Measurements from ENCODE around the gene ARID5B.

Gene ARID5B

DNA sequence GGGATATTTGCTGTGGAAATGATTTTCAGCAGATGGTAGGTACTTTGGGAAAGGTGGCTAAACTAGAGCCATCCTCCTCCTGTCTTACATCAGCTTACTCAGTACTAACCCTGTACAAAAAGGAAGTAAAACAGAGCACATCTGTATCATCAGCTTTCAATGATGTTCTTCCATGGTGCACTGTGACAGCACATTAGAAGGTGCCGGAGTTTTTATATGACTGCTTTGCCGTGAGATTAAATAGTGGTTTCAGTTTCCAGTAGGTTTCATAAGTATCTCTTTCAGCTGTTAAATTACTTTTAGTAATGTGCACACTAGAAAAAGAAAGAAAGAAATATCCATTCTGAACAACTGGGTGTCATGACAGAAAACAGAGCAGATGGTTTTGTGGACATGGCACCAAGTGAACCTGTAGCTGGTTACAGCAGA, 86.5 kb downstream of the ARID5B start:
- no peak for DNase-seq (ENCODE audit: low spot score)
- FAIRE-seq: no peak

DNA sequence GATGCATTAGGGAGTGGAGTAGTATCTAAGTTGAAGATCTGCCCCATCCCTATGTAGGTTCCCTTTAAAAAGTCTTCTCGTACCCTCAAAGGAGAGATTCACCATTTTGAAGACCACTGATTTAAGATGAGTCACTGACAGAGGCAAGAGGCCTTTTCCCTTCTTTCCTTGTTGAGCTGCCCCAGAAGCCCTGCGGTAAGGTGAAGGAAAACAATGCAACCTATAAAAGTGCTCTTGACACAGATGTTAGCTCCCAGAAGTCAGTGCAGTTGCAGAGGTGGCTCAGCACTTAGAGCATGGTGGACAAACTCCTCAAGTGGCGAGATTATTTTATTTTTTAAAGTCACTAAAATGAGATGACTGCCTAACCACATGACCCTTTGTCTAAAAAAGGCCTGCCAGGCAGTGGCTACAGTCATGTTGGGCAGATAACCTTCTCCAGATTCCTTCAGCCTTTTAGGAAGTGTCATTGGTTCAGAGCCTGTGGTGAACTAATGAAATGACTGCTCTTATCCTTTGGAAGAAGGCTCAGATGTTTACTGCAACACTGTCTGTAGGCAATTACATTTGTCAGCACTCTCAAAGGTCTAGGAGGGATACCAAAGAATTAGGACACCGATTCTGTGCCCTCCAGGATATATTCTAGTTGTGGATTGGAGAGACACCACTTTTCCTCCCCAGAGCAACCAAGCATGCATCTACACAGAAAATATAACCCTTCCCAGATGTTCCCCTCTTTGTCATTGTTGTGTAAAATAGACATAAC, 88.7 kb downstream of the ARID5B start:
- no peak for DNase-seq (ENCODE audit: low spot score)
- no peak for FAIRE-seq

GRCh38 chr10:61990761-61991135, 89.2 kb downstream of the ARID5B start:
- DNase-seq (ENCODE audit: low spot score): no peak
- FAIRE-seq: no peak

DNA sequence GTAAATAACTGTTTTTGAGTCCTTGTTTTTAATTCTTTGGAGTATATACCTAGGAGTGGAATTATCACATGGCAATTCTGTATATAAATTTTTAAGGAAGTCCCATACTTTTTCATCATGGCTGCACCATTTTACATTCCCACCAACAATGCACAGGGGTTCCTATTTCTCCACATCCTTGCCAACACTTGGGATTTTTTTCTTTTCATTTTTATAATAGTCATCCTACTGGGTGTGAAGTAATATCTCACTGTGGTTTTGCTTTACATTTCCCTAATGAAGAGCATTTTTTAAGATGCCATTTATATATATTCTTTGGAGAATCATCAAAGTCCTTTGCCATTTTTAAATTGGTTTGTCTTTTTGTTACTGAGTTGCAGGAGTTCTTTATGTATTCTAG, 89.7 kb downstream of the ARID5B start:
- FAIRE-seq (no peak), DNase-seq (ENCODE audit: low spot score) (no peak)

- FAIRE-seq: no peak
- no peak for DNase-seq (ENCODE audit: low spot score)
Measured at GRCh38 chr10:61992059-61992460, 90.6 kb downstream of the ARID5B start.

DNA sequence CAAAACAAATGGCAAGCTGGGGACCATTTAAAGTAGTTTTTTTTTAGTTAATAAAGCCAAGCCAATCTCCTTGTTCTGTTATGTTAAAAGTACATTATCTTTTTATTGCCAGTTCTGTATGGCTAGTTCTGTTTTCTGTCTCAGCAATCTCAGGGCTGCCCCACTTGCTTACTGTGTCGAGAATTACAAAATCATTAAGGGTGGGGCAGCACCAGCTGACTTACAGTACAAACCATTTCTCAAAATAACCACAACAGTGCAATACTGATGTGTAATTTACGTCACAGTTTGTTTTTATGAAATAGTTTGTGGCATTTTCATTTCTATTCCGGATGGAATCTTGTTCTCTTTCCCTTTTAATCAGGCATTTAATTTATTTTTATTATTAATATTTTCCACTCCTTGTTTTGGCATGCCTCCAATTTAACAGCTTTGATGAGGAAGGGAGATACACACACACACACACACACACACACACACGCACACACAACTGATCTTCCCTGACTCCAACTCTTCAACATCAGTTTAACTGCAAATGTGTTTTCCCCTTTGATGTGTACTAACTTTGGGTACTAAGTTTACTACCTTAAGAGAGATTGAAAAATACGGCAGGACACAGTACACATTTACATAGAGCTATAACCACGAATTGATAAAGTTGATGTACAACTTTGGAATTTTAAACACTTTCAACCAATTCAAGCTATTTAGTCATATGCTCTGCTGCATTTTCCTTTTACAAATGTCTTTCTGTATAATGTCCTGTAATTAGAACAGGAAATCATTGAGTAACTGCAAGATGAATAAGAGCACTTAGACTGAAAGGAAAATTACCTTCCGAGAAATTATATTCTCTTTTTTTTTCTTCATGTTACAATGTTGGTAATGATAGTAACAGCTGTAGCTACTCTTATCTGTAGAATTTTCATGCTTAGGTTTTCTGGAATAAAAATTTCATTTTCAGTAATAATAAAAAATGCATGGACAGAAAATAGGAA, 91.5 kb downstream of the ARID5B start:
- FAIRE-seq: peak; percentile 40
- DNase-seq (ENCODE audit: low spot score): no peak

DNA sequence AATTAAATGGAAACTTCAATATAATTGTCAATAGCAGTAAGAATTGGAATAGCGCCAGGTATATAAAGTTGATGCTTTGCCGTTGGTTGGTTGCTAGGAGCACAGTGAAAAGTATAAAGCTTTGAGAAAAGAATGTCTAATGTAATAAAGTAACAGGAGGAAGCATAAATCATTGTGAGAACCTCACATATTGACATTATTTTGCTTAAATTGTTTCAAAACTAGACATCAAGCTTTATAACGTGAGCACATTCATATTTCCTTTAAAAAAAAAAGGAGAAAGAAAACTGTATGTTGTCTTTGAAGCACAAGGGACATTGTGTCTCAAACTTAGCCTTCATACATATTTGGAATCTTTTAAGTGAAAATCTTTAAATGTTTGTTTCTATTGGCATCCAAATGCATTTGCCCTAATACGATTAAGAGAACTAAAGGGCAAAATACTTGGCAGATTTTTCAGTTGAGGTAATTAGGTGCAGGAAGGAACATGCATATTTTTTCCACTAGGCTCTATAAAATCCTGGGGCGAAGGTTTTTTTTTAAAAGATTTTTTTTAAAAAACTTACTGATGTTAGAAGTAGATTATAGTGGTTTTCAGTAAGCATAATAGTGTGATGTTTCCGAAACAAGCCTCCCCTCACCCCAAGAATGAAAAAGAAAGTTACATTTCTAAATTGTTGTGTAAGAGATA, 92.4 kb downstream of the ARID5B start:
- no peak for DNase-seq (ENCODE audit: low spot score)

GRCh38 chr10:61994405-61995219, 93.1 kb downstream of the ARID5B start:
- DNase-seq (ENCODE audit: low spot score) (no peak), FAIRE-seq (no peak)

More for the DNA sequence above, 92.4 kb downstream of the ARID5B start:
- no peak for FAIRE-seq

DNA sequence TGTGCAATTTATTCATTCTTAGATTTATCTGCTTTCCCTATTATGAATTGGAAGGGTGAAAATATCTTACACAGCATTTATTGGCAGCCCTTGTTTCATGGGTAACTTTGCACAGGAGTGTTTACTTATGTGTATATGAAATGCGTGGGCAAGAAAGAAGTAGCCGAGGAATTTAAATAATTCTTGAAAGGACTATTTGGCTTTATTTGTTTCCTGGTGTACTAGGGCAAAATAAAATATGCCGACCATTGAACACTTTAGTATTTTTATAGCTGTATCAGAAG, 93.7 kb downstream of the ARID5B start:
- FAIRE-seq (no peak), DNase-seq (ENCODE audit: low spot score) (no peak)

GRCh38 chr10:61998937-61999336, 97.4 kb downstream of the ARID5B start:
- FAIRE-seq: no peak
- no peak for DNase-seq (ENCODE audit: low spot score)

- FAIRE-seq (no peak), DNase-seq (ENCODE audit: low spot score) (no peak)
Measured at GRCh38 chr10:62000037-62000603, 98.6 kb downstream of the ARID5B start.

DNA sequence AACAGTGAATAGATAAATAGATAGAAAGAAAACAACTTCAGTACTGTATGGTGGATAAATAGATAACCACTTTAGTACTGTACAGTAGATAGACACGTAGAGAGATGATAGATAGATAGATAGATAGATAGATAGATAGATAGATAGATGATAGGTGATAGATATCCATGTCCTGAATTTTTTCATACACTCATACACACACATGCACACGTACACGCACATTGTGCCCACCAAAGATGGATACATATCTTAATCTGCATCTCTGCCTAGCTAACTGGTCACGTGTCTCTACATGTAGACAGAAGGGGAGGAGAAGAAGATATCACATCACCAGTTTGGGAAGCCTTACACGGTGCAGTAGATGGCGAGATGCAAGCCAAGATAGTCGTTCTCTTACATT, 99.2 kb downstream of the ARID5B start:
- no peak for DNase-seq (ENCODE audit: low spot score)
- FAIRE-seq: no peak

DNA sequence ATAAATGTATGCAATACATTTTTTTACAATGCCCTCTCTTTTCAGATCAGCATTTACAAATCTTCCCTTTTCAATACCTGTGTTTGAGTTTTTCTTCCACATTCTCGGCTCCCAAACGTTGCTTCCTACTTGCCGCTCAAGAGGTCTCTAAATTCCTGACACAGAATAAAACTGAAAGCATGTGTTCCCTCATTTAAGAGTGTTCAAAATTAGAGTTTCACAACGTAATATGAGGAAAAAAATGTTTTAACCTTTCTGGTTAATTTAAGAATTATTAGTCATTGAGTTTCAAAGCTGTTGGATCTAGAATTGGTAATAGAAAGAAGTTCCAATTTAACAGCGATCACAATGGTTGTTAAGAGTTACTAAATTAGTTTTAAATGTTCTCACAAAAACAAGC, 100.4 kb downstream of the ARID5B start:
- no peak for FAIRE-seq

GRCh38 chr10:62002753-62003152, 101.3 kb downstream of the ARID5B start:
- DNase-seq (ENCODE audit: low spot score): no peak
- FAIRE-seq: no peak

More for the DNA sequence above, 100.4 kb downstream of the ARID5B start:
- no peak for DNase-seq (ENCODE audit: low spot score)

DNA sequence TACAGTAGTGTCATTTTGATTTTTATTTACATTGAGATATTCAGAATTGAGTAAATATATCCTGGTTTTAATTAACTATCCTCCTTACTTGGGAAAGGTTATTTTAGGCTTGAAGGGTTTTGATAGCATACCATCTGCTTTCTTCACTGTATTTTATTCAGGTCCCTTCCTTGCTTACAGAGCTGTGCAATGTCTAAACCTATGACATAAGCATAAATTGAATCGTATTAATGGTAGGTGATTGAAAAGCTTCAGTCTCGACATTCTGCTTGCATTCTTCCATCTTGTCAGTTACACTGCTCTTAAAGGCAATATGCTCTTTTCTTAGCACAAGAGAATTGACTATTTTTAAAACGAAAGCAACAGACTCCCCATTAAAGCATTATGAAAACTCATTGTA, 102.5 kb downstream of the ARID5B start:
- no peak for FAIRE-seq
- DNase-seq (ENCODE audit: low spot score): no peak

- DNase-seq (ENCODE audit: low spot score) (no peak), FAIRE-seq (no peak)
Measured at GRCh38 chr10:62005281-62005680, 103.8 kb downstream of the ARID5B start.

DNA sequence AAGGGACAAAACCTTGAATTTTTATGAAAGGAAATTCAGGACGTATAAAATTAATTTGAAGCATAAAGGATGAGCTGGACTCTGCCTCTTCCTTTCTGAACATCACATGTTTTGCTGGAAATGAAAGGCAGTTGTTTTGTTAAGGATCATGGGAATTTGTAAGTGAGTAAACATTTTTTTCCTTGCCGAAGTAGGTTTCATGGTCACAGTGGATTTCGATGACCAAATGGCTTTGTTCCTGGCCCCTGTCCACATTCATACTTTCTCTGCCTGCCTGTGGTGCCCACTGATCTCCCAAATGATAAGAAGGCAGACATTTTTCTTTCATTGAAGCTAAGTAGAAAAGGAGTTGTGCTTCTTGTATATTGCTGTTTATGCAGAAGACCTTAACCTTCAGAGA, 104.2 kb downstream of the ARID5B start:
- DNase-seq (ENCODE audit: low spot score) (no peak), FAIRE-seq (no peak)

DNA sequence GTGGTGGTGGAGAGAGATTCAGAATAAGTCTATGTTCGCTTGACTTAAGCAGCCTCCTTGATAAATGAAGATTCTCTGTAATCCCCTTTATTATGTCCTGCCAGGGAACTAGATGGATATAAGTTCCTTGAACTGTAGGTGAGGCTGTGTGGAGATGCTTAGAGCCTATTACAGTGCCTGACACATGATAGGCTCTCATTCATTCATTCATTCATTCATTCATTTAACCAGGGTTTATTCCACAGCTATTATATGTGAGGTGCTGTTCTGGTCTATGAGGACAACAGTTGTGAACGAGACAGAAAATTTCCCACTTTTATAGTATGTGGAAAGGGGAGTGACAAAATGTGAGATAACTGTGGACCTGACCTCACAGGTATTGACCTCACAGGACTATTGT, 105.6 kb downstream of the ARID5B start:
- DNase-seq (ENCODE audit: low spot score): no peak
- no peak for FAIRE-seq

DNA sequence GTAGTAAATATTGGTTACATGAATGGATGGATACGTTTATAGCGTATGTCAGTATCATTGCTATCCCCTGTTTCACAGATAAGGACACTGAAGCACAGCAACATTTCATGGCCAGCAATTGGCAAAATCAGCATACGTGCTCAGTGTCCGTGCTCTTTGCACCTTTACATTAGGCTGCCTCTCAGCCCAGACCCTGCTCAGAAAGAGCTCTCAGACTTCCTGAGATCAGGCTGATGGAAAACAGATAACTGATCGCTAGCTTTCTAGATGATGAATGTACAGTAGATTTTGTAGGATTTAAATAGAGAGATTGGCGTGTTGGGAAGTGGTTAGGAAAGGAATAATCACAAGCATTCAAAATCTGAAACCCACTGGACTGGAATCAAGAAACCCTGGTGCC, 106.7 kb downstream of the ARID5B start:
- no peak for DNase-seq (ENCODE audit: low spot score)
- FAIRE-seq: peak; percentile 35

DNA sequence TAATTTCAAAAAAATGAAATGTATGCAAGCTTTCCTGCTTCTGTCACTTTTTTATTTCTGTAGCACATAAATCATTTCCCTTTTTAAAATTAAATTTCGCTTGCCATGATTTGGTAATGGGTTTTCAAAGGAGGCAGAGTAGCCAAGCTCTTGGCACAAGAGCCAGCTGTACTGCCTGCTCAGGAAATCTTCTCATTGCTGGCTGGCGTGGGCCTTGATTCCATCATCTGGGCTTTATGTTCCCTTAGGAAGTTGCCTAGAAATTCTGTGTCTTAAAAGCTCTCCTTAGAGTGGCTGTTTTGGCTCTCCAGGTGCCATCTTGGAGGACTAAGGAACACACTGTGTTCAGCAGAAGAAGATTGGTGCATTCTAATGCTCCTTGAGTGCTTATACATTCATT, 107.4 kb downstream of the ARID5B start:
- FAIRE-seq: no peak
- DNase-seq (ENCODE audit: low spot score): no peak

GRCh38 chr10:62010366-62010765, 108.9 kb downstream of the ARID5B start:
- DNase-seq (ENCODE audit: low spot score) (no peak), FAIRE-seq (no peak)

All from urothelium cell line (cell line).